Lower lobe of right lung (tissue), 2 donors: ENCODE data around the gene RASL11A. TPM values are rescaled to one million over a fixed set of nuclear protein-coding genes. Genes with fewer than 3 reads are reported as not detected.

ENCODE experiments used
- ATAC-seq, 2 donors: fragments of 200-7000 bp; cut with Tn5 transposase; one replicate each; pipeline ENCODE4 v1.9.1; 2020 to 2022; ENCODE audit warnings: mild to moderate bottlenecking in 2 of 2, moderate library complexity in 2 of 2
- DNase-seq: peaks from one replicate; pipeline ENCODE4 v3.0.0-alpha.2; 2020
- H3K27ac ChIP-seq: fragments of 200-600 bp; one replicate; pipeline ENCODE4 v1.8.0; 2022
- H3K27me3 ChIP-seq: fragments of 200-600 bp; one replicate; pipeline ENCODE4 v1.8.0; 2022; ENCODE audit warnings: low read depth
- H3K36me3 ChIP-seq: fragments of 200-600 bp; one replicate; pipeline ENCODE4 v1.8.0; 2022; ENCODE audit warnings: mild to moderate bottlenecking
- H3K4me1 ChIP-seq: fragments of 200-600 bp; one replicate; pipeline ENCODE4 v1.8.0; 2022
- H3K4me3 ChIP-seq: fragments of 200-600 bp; one replicate; pipeline ENCODE4 v1.8.0; 2022; ENCODE audit warnings: mild to moderate bottlenecking
- H3K9me3 ChIP-seq: fragments of 200-600 bp; one replicate; pipeline ENCODE4 v1.8.0; 2022
- intact Hi-C: fragments of 100-400 bp; cut with DNase I; formaldehyde crosslinking; loops from one replicate; pipeline ENCODE4 v1.11.0; 2022
- total RNA-seq: library from RNA; stranded (reverse); fragmentation: NEBNext Ultra II Directional; extraction: Animal tissue kit (Norgen Biotek cat#: 25700); gene quantifications from one replicate; pipeline ENCODE4 v1.2.1, GENCODE V29; 2021
- TF ChIP-seq, protein P1 (sequence below): fragments of 200-600 bp; IDR thresholded peaks from one replicate; pipeline ENCODE4 v1.8.0; 2022; ENCODE audit warnings: antibody characterized with exemption, mild to moderate bottlenecking
- donor health status: DM: no; HTN: yes; CAD: no; lungs with severe emphysema.

Gene RASL11A
- total RNA-seq, 1 donor from 2014 or later: 20.6 TPM

DNA sequence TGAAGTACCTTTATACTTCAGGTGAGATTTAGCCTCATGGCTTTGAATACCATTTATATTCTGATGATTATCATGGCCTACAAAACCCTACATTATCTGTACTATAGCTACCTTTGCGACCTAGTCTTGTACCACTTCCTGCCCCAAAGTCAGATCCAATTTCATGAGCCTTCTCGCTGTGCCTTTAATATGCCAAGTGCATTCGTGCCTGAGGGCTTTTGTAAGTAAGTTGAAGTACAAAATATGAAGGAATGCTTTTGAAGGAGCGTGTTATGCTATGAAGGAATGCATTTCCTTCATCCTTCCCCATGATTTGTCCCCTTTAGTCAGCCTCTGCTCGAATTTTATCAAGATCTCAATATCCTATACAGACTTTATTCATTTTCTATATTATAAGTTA lies 9.2 kb upstream of the RASL11A start:
- ATAC-seq: peak; percentile 55 to 65
- H3K4me3 ChIP-seq: no peak overlapping the region
- no peaks in the 10 kb centered on the region for H3K9me3 ChIP-seq
- H3K36me3 ChIP-seq: peaks cover 40% of the 10 kb centered on the region
- peak overlapping the region; percentile 65 for H3K27ac ChIP-seq
- H3K4me1 ChIP-seq: peaks cover 17% of the 10 kb centered on the region
- H3K27me3 ChIP-seq: no peaks in the 10 kb centered on the region
- TF ChIP-seq, protein P1, sequence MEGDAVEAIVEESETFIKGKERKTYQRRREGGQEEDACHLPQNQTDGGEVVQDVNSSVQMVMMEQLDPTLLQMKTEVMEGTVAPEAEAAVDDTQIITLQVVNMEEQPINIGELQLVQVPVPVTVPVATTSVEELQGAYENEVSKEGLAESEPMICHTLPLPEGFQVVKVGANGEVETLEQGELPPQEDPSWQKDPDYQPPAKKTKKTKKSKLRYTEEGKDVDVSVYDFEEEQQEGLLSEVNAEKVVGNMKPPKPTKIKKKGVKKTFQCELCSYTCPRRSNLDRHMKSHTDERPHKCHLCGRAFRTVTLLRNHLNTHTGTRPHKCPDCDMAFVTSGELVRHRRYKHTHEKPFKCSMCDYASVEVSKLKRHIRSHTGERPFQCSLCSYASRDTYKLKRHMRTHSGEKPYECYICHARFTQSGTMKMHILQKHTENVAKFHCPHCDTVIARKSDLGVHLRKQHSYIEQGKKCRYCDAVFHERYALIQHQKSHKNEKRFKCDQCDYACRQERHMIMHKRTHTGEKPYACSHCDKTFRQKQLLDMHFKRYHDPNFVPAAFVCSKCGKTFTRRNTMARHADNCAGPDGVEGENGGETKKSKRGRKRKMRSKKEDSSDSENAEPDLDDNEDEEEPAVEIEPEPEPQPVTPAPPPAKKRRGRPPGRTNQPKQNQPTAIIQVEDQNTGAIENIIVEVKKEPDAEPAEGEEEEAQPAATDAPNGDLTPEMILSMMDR: no peak
- no peak for DNase-seq
- intact Hi-C loops: no loop called here

DNA sequence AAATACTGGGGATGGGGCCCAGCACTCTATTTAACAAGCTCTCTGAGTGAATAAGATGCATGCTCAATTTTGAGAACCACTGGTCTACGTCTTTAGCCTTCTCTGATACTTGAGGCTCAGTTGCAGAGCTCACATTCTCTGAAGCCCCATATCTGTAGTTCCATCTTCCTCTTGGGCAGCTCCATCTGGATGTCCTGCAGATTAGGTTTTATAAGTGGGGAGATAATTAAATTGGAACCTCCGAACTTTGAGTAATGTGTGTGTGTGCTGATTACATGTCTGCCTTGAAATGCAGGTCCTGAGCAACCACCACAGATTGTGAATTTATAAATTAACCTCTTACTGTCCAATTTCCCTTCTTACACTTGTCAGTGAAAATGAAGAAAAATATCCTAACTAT lies 7.2 kb upstream of the RASL11A start:
- ATAC-seq: no peak
- no peak for DNase-seq
- TF ChIP-seq, protein P1: no peak
- intact Hi-C loops: no loop called here
- Histone ChIP-seq H3K9me3 (no peaks in the 10 kb centered on the region), H3K27me3 (no peaks in the 10 kb centered on the region), H3K4me3 (no peak overlapping the region), H3K36me3 (peaks cover 20% of the 10 kb centered on the region), H3K4me1 (peaks cover 34% of the 10 kb centered on the region), H3K27ac (no peak overlapping the region)

DNA sequence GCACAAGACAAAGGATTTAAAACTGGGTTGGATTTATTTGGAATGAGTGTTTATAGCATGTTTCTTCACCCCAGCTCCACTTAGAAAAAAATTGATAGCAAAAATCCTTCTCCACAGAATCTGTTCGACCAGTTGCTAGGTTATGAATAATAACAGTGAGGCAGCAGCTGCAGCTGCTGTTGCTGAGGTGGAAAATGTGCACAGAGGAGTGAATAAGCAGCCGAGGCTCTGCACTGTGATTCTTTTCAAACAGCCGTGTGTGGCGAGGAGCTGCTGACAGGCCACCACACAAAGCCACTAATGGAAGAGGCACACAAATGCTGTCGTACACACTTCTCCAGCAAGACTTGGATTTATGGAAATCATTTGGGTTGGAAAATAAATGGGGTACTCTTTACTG lies 6.4 kb upstream of the RASL11A start:
- peaks cover 12% of the 10 kb centered on the region for H3K36me3 ChIP-seq
- no peaks in the 10 kb centered on the region for H3K27me3 ChIP-seq
- no peak for DNase-seq
- no peak overlapping the region for H3K4me3 ChIP-seq
- H3K9me3 ChIP-seq: no peaks in the 10 kb centered on the region
- peaks cover 34% of the 10 kb centered on the region for H3K4me1 ChIP-seq
- TF ChIP-seq, protein P1: no peak
- ATAC-seq: no peak
- intact Hi-C loops: no loop called here
- peak overlapping the region; percentile 26 for H3K27ac ChIP-seq

DNA sequence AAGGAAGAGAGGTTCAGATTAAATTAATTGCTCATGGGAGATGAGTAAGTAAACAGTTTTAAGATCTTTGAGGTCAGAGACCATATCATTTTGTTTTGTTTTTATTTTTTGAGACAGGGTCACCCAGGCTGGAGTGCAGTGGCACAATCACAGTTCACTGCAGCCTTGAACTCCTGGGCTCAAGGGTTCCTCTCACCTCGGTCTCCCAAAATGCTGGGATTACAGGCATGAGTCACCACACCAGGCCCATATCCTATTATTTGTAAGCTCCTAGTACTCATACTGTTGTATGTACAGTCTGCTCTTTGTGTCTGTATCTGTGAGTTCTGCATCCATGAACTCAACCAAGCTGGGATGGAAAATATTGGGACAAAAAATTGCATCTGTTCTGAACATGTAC lies 6.0 kb upstream of the RASL11A start:
- no peaks in the 10 kb centered on the region for H3K27me3 ChIP-seq
- H3K4me1 ChIP-seq: peaks cover 33% of the 10 kb centered on the region
- DNase-seq: no peak
- intact Hi-C loops: no loop called here
- TF ChIP-seq, protein P1: no peak
- ATAC-seq: no peak
- H3K4me3 ChIP-seq: no peak overlapping the region
- no peaks in the 10 kb centered on the region for H3K9me3 ChIP-seq
- H3K36me3 ChIP-seq: peaks cover 8% of the 10 kb centered on the region
- H3K27ac ChIP-seq: peak overlapping the region; percentile 26

DNA sequence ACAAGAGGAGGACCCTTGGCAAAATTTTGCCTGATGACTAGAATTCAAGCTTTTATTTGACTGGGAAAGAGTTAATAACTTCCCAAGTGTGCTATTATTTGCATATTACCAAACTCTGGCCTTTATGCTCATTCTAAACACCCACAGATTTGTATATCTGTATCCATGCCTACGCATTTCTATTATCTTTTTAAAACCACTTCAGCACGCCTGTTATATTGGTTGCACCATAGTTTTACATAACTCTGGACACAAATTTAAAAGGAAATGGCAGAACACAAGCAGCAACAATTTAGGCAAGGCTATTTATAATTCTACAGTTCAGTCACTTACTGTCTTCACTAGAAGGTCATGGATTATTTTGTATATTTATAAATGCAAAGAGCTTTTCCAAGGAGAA lies 3.7 kb upstream of the RASL11A start:
- peaks cover 28% of the 10 kb centered on the region for H3K4me1 ChIP-seq
- TF ChIP-seq, protein P1: no peak
- DNase-seq (no peak), ATAC-seq (peak; percentile 26 to 48)
- H3K9me3 ChIP-seq: no peaks in the 10 kb centered on the region
- H3K27ac ChIP-seq: peak overlapping the region; percentile 77
- no peaks in the 10 kb centered on the region for H3K36me3 ChIP-seq
- no peak overlapping the region for H3K4me3 ChIP-seq
- intact Hi-C loops: no loop called here
- no peaks in the 10 kb centered on the region for H3K27me3 ChIP-seq

DNA sequence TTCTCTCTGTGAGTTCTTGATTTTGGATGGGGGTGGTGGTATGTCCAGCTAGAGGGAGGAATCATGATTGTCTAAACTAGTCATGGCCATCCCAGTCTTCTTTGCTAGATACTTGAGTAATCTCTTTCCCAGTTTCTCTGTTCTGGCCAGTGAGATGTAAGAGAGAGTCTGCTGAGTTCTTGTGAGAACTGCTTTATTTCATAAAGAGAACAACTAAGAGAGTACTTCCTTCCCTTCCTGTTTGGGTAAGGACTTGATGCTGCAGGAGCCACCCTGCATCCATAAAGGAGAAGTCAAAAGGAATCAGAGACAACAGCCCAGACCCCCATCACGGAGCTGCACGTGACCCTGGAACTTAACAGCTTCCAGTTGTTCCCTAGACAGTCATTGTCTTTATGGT lies 3.0 kb upstream of the RASL11A start:
- DNase-seq: no peak
- Histone ChIP-seq H3K27ac (peak overlapping the region; percentile 77), H3K4me1 (peaks cover 32% of the 10 kb centered on the region), H3K36me3 (no peaks in the 10 kb centered on the region), H3K27me3 (no peaks in the 10 kb centered on the region), H3K4me3 (no peak overlapping the region), H3K9me3 (no peaks in the 10 kb centered on the region)
- TF ChIP-seq, protein P1: no peak
- intact Hi-C loops: no loop called here
- ATAC-seq: no peak
